ENCODE results near the gene DNAJC13.

The DNAJC13 gene

DNA sequence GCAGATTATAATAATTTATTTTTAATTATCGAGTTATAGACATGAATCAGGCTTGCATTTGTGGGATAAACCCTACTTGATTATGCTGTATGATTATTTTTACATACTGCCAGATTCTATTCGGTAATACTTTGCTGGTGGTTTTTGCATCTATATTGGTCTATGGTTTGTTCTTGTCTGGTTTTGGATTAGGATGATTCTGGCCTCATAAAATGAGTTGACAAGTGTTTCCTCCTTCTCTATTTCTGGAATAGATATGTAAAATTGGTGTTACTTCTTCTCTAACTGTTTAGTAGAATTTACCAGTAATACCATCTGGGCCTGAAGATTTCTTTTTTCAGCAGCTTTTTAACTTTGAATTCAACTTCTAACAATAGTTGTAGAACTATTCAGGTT, 146.8 kb downstream of the DNAJC13 start:
- TF ChIP-seq TAF1 (IDR thresholded peaks at IDR 0.05; ENCODE audit: low read depth) (no peak), CEBPB (IDR thresholded peaks at IDR 0.05) (no peak), EGR1 (IDR thresholded peaks at IDR 0.05) (no peak), TCF12 (IDR thresholded peaks at IDR 0.05; ENCODE audit: low read depth) (no peak), TEAD4 (IDR thresholded peaks at IDR 0.05) (no peak)
- TF ChIP-seq, protein P1, sequence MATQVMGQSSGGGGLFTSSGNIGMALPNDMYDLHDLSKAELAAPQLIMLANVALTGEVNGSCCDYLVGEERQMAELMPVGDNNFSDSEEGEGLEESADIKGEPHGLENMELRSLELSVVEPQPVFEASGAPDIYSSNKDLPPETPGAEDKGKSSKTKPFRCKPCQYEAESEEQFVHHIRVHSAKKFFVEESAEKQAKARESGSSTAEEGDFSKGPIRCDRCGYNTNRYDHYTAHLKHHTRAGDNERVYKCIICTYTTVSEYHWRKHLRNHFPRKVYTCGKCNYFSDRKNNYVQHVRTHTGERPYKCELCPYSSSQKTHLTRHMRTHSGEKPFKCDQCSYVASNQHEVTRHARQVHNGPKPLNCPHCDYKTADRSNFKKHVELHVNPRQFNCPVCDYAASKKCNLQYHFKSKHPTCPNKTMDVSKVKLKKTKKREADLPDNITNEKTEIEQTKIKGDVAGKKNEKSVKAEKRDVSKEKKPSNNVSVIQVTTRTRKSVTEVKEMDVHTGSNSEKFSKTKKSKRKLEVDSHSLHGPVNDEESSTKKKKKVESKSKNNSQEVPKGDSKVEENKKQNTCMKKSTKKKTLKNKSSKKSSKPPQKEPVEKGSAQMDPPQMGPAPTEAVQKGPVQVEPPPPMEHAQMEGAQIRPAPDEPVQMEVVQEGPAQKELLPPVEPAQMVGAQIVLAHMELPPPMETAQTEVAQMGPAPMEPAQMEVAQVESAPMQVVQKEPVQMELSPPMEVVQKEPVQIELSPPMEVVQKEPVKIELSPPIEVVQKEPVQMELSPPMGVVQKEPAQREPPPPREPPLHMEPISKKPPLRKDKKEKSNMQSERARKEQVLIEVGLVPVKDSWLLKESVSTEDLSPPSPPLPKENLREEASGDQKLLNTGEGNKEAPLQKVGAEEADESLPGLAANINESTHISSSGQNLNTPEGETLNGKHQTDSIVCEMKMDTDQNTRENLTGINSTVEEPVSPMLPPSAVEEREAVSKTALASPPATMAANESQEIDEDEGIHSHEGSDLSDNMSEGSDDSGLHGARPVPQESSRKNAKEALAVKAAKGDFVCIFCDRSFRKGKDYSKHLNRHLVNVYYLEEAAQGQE (IDR thresholded peaks at IDR 0.05; ENCODE audit: low read depth), result no peak
- TF ChIP-seq, protein P2, sequence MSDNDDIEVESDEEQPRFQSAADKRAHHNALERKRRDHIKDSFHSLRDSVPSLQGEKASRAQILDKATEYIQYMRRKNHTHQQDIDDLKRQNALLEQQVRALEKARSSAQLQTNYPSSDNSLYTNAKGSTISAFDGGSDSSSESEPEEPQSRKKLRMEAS (IDR thresholded peaks at IDR 0.05), result no peak

DNA sequence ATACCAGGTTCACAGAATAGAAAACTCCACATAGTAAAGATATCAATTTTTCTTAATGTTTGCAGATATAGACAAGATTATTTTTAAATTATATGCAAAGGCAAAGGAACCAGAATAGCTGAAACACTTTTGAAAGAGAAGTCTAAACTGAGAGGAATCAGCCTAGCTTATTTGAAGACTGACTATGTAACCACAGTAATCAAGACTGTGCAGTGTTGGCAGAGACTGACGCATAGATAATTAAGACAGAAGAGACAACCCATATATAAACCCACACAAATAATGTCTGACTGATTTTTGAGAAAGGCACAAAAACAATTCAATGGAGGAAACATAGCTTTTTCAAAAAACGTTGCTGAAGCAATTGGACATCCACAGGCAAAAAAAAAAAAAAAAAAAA, 151.1 kb downstream of the DNAJC13 start:
- TF ChIP-seq, protein P1 (IDR thresholded peaks at IDR 0.05; ENCODE audit: low read depth), result no peak
- TF ChIP-seq NFIC (IDR thresholded peaks at IDR 0.05) (no peak), YY1 (IDR thresholded peaks at IDR 0.05; ENCODE audit: low read depth) (no peak), CREB1 (IDR thresholded peaks at IDR 0.05; ENCODE audit: low read depth) (no peak), TEAD4 (IDR thresholded peaks at IDR 0.05) (no peak), ZBTB7A (IDR thresholded peaks at IDR 0.05; ENCODE audit: low read depth) (no peak), CEBPB (IDR thresholded peaks at IDR 0.05) (no peak), FOXM1 (IDR thresholded peaks at IDR 0.05; ENCODE audit: borderline replicate concordance, low read depth) (no peak), RAD21 (IDR thresholded peaks at IDR 0.05; ENCODE audit: low read depth) (no peak), EGR1 (IDR thresholded peaks at IDR 0.05) (no peak), TAF1 (IDR thresholded peaks at IDR 0.05; ENCODE audit: low read depth) (no peak), EP300 (IDR thresholded peaks at IDR 0.05; ENCODE audit: borderline replicate concordance) (no peak), TCF12 (IDR thresholded peaks at IDR 0.05; ENCODE audit: low read depth) (no peak)
- TF ChIP-seq, protein P3, sequence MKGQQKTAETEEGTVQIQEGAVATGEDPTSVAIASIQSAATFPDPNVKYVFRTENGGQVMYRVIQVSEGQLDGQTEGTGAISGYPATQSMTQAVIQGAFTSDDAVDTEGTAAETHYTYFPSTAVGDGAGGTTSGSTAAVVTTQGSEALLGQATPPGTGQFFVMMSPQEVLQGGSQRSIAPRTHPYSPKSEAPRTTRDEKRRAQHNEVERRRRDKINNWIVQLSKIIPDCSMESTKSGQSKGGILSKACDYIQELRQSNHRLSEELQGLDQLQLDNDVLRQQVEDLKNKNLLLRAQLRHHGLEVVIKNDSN (IDR thresholded peaks at IDR 0.05), result no peak
- TF ChIP-seq, protein P2 (IDR thresholded peaks at IDR 0.05), result no peak

DNA sequence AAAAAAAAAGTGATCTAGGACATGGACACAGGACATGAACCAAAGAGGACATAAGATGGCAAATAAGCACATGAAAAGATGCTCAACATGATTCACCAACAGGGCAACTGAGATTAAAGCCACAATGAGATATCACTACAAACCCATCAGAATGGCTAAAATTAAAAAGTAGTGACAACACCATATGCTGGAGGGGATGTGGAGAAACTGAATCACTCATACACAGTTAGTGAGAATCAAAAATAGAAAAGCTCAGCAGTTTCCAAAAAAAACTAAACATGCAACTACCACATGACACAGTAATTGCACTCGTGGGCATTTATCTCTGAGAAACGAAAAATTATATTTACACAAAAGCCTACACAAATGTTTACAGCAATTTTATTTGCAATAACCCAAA, 151.9 kb downstream of the DNAJC13 start:
- TF ChIP-seq, protein P1 (IDR thresholded peaks at IDR 0.05; ENCODE audit: low read depth), result no peak

DNA sequence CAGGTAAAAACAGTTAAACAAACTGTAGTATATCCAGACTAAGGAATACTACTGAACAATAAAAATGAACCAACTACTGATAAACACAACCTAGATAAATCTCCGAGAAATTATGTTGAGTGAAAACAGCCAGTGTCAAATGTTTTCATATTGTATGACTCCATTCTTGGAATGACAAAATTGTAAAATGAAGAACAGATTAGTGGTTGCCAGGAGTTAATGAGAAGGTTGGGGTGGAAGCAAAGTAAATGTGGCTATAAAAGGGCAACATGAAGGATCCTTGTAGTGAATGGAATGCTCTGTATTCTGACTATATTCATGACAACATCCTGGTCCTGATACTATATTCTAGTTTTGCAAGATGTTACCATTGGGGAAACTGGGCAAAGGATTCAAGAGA, 152.3 kb downstream of the DNAJC13 start:
- TF ChIP-seq CREB1 (IDR thresholded peaks at IDR 0.05; ENCODE audit: low read depth), result no peak
- no peak for TF ChIP-seq YY1 (IDR thresholded peaks at IDR 0.05; ENCODE audit: low read depth)
- TF ChIP-seq ZBTB7A (IDR thresholded peaks at IDR 0.05; ENCODE audit: low read depth), result no peak
- TF ChIP-seq, protein P2 (IDR thresholded peaks at IDR 0.05), result no peak
- TF ChIP-seq TEAD4 (IDR thresholded peaks at IDR 0.05), result no peak
- TF ChIP-seq, protein P3 (IDR thresholded peaks at IDR 0.05), result no peak
- TF ChIP-seq, protein P1 (IDR thresholded peaks at IDR 0.05; ENCODE audit: low read depth), result no peak
- TF ChIP-seq TAF1 (IDR thresholded peaks at IDR 0.05; ENCODE audit: low read depth), result no peak
- no peak for TF ChIP-seq EGR1 (IDR thresholded peaks at IDR 0.05)
- no peak for TF ChIP-seq FOXM1 (IDR thresholded peaks at IDR 0.05; ENCODE audit: borderline replicate concordance, low read depth)
- TF ChIP-seq RAD21 (IDR thresholded peaks at IDR 0.05; ENCODE audit: low read depth), result no peak
- TF ChIP-seq EP300 (IDR thresholded peaks at IDR 0.05; ENCODE audit: borderline replicate concordance), result no peak
- no peak for TF ChIP-seq NFIC (IDR thresholded peaks at IDR 0.05)
- no peak for TF ChIP-seq TCF12 (IDR thresholded peaks at IDR 0.05; ENCODE audit: low read depth)
- no peak for TF ChIP-seq CEBPB (IDR thresholded peaks at IDR 0.05)
